Sigmoid colon (tissue), 3 donors: Measurements from ENCODE around the gene NAA50.

ENCODE experiments used
- POLR2A ChIP-seq, 2 donors: fragments of 450-650 bp; IDR thresholded peaks; one replicate each; pipeline ENCODE4 v1.6.1; 2016; ENCODE audit warnings: antibody characterized with exemption in 2 of 2, mild to moderate bottlenecking in 2 of 2, moderate library complexity in 2 of 2
- TF ChIP-seq, protein P1 (sequence below), 4 experiments: fragments of 450-650 bp in 3 of 4; fragments of 200-600 bp in 1 of 4; IDR thresholded peaks; one replicate each; pipeline ENCODE4 v1.5.1; 2016 to 2019; ENCODE audit warnings: antibody characterized with exemption in 4 of 4, mild to moderate bottlenecking in 3 of 4, moderate library complexity in 2 of 4

DNA sequence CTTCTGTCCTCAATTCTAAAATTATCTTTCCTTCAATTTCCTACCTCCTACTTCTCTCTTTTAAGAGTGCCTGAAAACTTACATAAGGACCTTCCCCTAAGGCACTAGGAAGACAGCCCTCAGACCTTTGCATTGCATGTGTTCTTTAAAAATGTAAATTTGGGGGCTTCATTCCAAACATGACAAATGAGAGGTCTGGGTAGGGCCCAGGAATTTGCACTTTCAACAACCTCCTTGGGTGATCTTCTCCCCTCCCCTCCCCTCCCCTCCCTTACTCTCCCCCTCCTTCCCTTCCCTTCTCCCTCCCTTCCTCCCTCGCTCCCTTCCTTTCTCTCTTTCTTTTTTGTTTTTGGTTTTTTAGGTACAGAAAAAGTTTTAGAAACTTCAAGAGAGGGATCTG, 68.3 kb downstream of the NAA50 start:
- no peak for TF ChIP-seq POLR2A (IDR thresholded peaks at IDR 0.05)
- TF ChIP-seq, protein P1, sequence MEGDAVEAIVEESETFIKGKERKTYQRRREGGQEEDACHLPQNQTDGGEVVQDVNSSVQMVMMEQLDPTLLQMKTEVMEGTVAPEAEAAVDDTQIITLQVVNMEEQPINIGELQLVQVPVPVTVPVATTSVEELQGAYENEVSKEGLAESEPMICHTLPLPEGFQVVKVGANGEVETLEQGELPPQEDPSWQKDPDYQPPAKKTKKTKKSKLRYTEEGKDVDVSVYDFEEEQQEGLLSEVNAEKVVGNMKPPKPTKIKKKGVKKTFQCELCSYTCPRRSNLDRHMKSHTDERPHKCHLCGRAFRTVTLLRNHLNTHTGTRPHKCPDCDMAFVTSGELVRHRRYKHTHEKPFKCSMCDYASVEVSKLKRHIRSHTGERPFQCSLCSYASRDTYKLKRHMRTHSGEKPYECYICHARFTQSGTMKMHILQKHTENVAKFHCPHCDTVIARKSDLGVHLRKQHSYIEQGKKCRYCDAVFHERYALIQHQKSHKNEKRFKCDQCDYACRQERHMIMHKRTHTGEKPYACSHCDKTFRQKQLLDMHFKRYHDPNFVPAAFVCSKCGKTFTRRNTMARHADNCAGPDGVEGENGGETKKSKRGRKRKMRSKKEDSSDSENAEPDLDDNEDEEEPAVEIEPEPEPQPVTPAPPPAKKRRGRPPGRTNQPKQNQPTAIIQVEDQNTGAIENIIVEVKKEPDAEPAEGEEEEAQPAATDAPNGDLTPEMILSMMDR (IDR thresholded peaks at IDR 0.05), result no peak
